Left hindlimb (tissue), 1 donor: ENCODE measurements around the gene CYSLTR2.

Experiments
- DNase-seq: peaks from one replicate; pipeline ENCODE4 v3.0.0-alpha.2; 2018

The CYSLTR2 gene

DNA sequence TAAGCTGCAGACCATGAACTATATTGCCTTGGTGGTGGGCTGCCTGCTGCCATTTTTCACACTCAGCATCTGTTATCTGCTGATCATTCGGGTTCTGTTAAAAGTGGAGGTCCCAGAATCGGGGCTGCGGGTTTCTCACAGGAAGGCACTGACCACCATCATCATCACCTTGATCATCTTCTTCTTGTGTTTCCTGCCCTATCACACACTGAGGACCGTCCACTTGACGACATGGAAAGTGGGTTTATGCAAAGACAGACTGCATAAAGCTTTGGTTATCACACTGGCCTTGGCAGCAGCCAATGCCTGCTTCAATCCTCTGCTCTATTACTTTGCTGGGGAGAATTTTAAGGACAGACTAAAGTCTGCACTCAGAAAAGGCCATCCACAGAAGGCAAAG, 53.7 kb downstream of the CYSLTR2 start:
- no peak for DNase-seq

DNA sequence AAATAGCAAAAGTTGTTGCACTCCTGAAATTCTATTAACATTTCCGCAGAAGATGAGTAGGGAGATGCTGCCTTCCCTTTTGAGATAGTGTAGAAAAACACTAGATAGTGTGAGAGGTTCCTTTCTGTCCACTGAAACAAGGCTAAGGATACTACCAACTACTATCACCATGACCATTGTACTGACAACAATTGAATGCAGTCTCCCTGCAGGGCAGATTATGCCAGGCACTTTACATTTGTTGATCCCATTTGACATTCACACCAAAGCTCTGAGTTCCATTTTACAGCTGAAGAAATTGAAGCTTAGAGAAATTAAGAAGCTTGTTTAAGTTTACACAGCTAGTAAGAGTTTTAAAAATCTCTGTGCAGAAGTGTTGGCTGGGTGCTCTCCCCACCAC, 55.0 kb downstream of the CYSLTR2 start:
- DNase-seq: no peak

DNA sequence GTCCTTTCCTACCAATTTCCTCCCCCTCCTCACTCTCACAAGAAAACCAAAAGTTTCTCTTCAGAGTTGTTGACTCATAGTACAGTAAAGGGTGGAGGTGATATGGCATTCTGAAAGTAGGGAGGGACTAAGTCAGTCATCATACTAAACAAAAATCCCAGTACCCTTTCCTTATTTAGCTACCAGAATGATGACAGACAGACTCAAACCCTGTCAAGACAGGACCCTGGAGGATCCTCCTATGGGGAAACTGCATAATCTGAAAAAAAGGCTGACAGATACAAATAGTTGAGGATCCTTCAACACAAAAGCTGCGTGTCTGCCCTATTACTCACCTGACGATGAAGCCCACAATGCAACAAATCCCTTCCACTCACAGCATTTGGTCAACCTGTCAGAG, 55.5 kb downstream of the CYSLTR2 start:
- DNase-seq: no peak

DNA sequence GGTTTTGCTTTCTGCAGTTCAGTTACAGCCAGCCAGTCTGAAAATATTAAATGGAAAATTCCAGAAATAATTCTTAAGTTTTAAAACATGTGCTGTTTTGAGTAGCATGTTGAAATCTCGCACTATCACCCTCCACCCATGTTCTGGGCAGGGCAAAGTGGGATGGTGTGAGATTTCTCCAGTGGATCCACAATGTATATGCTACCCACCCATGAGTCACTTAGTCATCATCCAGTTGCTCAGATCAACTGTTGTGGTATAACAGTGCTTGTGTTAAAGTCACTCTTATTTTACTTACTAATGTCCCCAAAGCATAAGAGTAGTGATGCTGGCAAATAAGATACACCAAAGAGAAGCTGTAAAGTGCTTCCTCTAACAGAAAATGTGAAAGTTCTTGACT, 56.4 kb downstream of the CYSLTR2 start:
- DNase-seq: no peak

DNA sequence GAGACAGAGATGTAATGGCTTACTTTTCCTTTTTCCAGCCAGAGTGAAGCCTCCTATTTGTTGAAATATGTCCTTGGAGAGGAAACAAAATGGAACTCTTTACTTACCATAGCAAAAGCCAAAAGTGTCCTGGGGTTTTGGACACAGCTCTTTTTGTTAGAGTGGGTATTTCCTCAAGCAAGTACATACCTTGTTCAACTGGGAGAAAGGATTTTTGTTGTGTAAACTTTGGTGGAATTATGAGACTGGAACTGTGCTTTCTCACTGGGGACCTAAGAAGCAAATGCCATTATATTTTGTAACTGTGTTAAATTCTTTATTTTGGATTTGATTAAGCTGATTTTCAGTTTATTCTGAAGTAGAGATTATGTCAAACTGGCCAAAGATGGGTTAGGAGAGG, 58.4 kb downstream of the CYSLTR2 start:
- DNase-seq: no peak

DNA sequence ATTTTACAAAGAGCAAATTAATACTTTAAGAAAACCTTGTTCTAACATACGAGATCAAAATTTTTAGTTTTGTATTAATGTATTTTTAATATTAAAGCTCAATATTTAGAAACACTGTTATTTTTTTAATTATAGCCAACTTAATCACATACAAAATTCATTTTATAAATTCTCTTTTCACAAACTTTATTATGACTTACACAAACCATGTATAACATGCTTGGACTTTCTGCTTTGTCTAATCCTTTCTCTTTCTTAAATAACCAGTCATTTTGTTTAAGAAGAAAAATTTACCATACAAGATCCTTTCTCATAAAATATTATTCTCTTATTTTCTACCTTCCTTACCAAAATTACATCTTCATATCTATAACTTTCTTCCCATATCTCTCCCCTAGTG, 62.2 kb downstream of the CYSLTR2 start:
- no peak for DNase-seq

DNA sequence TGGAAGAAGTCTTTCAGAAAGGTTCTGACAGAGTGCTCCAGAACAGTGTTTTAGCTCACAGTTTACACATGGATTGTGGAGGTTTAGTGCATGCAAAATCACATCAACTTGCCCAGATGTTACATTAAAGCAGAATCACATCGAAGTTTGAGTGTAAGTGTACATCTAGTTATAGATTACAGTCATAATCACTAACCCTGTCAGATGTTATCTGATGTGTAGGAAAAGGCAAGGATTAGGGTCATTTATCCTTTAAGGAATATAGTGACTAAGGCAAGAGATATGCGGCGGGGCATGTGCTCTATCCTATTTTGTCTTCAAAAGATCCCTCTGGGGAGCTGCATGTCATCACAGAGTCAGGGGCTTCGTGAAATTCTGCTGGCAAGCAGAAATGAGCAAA, 66.9 kb downstream of the CYSLTR2 start:
- no peak for DNase-seq

DNA sequence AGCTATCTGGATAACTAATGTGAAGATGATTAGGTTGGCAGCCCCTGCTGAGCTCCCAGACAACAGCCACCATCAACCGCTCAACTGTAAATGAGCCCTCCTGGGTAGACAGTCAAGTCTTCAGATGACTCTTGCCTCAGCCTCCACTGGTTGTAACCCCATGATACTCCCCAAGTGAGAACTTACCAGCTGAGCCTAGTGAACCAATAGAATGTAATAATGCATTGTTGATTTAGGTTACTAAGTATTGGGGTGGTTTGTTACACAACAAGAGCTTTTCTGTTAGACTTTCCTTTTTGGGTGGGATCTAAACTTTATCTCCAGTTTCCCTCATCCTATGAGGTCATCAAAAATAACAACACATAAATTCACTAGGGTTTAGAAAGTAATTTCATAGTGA, 69.4 kb downstream of the CYSLTR2 start:
- DNase-seq: no peak

DNA sequence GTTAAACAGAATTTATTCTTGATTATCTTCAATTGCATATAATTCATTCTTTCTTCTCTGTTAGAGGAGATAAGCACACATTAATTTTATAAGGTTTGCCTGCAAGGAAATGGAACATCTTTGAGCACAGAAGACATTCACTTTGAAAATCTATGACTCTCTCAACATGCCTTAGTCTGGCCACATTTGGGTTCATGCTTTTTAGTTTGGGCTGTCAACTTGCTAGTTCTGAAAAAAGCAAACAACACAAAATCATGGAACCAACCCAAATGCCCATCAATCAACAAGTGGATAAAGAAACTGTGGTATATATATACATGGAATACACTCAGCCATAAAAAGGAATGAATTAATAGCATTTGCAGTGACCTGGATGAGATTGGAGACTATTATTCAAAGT, 71.5 kb downstream of the CYSLTR2 start:
- no peak for DNase-seq

DNA sequence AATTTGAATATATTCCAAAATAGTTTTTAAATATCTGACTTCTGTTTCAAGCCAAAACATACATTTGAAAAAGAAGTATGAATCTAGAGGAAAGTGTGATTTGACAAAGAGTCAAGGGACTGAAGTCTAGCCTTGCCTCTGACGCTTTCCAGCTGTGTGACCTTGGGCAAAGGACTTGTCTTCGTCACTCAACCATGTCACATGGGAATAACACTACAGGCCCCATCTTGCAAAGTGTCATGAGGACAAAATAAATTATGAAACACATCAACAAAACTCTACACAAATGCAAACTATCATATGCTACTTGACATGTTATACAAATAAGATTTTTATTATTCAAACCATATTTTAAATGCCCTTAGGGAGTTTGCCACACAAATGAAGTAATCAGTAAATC, 73.0 kb downstream of the CYSLTR2 start:
- DNase-seq: no peak

DNA sequence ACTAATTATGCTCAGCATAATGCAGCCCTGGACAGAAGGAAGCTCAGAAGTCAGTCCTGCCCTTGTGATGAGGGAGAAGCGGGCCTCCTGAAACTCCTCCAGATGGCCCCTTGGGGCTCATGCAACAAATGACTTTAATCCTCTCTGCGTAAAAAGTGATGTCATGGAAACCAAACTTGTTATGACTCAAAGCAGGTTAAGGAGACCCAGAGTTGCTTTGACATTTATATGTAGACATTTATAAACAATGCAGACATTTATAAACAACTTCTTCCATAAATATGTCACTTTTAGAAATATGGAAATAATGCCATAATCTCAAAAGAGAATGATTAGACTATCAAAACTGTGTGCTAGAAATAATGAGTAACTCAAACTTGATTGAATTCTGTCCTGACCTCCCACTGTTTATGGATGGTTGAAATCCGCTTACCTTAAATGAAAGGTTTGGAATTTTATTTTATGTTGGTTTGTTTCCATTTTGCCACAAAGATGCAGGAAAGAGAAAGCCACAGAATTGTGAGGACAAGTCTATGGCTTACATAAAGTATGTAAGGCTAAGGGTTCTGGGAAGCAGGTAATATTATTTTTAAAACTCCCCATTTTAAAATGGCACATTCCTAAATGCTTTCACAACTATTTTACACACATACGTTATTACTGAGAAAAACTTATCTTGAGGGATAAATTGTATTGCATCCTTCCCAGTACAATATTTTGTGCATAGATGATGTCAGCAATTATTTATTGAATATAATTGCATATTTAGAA, 73.7 kb downstream of the CYSLTR2 start:
- DNase-seq: no peak

DNA sequence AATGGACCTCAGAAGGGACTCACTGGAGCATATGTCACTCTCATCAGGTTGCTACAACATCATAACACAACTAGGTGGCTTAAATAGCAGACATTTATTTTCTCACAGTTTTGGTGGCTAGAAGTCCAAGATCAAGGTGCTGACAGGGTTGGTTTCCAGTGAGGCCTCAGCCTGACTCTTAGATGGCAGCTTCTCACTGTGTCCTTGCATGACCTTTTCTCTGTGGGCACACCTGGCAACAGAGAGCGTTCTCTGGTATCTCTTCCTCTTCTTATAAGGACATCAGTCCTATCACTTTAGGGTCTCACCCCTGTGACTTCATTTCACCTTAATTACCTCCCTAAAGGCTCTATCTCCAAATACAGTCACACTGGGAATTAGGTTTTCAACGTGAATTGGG, 74.5 kb downstream of the CYSLTR2 start:
- DNase-seq: no peak

DNA sequence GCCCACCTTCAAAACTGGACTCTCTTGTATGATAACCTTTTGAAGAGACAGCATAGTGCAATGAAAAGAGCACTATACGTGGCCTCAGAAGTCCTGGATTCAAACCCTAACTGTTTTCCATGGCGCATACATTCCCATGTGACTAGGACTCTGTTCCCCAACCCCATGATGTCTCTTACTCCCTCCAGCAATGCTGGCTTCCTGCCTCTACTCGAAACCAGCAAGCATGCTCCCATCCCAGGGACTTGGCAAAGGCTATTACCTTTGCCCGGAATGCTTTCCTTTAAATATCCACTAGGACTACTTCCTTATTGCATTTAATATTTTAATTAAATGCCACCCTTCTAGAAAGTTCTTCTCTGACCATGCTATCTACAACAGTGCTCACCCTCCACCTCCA, 75.1 kb downstream of the CYSLTR2 start:
- no peak for DNase-seq

DNA sequence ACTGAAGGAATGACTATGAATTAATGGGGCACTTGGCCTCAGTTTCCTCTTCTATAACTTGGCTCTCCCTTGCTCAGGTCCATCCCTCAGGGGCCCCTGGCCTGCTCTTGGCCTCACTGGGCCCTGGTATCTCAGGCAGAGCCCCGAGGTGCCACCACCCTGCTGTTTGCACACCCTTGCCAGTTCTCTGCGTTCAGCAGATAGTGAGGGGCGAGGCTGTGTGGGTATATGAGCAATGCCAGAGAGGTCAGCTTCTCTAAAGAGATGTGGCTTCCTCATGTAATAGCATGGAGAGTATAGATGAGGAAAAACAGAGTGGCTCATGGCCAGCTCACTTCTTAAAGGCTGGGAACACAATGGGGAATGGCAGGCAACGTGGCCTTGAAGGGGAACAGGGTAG, 76.1 kb downstream of the CYSLTR2 start:
- no peak for DNase-seq

DNA sequence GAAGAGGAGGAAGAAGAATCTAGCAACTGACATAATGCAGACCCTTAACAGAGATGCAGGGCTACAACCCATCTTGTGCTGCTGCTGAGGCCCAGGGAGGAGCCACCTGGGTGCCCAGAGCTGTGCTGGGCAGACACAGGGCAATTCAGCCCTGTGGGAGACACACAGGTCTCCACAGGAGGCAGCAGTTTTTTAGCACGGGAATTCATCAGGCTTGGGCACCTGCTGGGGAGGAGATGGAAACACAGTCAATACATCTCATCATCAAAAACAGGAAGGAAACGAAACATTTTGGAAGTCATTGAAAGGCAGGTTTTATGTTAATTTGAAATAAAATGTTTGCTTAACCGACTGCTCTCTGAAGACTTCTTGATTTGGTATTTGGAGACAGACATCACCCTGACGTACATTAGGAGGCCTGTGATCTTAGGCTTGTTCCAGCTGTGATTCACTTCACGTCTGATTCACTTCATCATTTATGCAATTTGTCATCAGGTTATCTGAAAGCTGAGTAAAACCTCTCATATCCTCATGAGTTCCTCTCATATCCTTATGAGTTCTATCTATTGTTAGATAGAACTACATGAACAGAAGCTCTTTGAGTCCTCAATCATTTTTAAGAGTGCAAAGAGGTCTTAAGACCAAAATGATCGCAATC, 77.4 kb downstream of the CYSLTR2 start:
- DNase-seq: no peak

DNA sequence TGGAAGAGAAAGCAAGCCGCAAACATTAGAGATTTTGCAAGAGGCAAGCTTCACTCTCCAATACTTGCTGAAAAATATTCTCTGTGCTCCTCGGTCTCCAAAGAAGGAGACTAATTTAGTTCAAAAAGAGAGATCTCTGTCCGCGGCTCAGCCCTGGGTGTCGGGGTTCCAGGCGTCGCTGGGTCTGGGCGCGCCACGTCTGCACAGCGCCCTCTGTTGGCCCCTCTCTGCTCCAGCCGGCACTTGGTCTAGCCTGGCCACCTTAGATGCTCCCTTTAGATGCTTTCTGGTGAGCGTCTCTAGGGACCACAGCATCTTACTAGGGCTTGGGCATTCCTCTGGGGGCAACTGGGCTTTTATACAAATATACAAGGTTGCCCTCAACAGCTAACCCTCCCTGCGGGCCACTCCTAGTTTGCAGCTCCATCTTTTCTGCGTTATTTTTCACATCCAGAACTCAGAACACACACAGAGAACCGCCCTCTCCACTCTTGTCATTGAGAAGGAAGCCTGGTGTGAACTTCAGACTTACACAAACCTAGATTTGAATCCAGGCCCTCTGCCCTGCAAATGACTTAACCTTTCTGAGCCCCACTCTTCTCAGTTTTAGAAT, 78.3 kb downstream of the CYSLTR2 start:
- peak; percentile 38 for DNase-seq

DNA sequence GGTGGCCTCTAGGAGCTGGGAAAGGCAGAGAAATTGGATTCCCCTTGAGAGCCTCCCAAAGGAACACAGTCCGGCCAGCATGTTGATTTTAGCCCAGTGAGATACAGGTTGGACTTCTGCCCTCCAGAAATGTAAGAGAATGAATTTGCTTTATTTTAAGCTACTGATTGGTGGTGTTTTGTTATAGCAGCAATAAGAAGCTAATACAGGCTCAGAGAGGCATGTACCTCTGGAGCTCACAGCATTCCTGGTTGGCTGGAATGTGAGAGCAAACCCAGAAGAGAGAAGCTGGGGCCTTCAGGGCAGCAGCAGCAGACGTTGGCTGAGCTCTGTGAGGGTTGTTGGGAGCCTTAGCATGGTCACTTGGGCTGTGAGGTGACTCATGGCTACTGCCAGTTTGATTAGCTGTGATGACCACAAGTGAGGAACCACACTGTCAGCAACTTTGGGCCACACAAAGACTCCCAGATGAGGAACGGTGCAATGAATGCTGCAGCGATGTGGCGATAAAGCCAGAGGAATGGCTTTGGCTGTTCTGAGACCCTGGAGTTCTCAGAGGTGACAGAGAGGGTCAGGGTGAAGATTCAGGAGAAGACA, 80.1 kb downstream of the CYSLTR2 start:
- no peak for DNase-seq

DNA sequence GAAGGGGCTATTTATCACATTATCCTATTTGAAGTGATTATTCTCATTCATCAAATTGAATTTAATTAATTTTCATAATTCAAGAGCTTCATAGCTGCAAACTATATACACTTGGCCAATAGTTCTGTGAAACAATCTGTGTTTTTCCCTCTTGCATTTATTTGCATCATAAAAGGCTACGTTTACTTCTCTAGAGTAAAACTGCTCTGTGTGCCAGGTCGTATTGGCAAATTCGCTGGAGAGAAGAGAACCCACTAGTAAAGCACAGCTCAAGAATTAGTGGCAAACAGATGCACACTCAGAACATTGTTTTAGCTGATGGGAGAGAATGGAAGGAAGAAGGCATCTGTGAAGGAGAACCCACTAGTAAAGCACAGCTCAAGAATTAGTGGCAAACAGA, 81.8 kb downstream of the CYSLTR2 start:
- DNase-seq: no peak

DNA sequence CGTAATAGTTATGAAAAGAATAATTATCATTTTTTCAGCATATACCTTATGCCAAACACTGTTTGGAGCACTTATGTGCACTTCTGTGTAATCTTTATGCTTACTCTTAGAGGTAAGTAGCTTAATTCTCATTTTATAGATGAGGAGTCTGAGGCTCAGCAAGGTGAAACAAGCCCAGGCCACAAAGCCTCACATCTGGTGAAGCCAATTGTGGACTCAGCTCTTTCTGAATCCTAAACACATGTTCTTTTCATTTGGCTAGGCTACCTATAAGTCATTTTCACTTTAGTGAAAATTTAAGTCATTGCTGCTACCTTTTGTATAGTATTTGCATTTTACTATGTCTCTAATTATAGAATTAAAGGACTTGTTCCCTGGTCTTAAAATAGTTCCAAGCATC, 84.0 kb downstream of the CYSLTR2 start:
- no peak for DNase-seq

DNA sequence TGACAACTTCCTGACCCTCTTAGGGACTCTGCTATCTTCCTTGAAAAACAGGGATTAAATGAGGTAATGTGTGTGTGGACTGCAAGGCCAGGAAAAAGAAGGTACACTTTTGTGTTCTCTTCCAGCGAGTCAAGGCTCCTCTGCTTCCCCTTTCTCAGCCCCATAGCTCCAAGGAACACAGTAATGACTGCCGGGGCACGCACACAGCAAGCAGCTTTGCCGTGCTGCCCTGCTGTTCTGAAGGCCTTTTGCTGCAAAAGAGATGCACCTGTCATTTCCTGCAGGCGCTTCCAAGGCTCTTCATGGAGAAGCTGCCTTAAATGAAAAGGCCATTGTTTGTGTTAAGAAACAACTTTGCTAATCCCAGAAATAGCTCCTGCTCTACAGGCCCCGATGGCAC, 84.6 kb downstream of the CYSLTR2 start:
- no peak for DNase-seq

DNA sequence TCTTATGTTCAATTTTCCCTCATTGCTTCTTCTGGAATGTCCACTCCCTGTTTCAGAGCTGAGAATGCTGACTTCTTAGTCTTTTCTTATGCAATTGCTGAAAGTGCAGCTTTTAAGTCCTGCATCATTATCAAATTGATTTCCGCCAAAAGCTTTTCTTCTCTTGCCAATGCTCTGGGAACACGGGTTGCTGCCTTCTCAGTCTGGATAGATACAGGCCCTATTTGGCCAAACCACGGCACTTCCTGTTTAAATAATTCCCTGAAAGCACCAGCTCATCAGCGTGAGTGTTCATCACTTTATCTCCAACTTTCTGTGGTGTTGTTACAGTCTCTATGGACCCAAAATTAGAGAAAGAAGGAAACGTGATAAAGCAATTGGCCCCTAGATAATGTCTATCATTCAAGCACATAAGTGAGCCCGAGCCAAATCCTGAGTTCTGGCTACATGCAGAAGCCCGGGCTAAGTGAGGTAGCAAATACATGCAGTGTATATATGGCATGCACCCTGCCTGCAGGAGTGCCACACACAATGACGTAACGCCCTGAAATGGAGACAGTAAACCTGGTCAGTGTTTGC, 85.7 kb downstream of the CYSLTR2 start:
- DNase-seq: no peak

DNA sequence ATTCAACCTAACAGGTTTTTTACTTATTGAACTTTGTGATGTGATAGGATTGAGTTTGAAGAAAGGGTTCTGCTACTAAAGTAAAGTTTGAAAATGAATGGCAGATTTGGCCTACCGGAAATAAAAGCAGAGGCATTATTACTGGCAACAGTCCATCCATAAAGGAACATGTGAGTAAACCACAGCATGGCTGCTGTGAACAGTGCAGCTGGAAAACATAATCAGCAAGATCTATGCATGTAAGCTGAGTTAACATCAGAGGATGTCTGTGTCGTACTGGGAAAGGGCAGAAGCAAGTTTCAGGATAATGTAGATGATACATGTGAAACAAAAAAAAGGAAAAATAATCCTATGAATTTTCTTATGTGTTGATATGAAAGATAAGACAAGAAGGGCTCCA, 87.6 kb downstream of the CYSLTR2 start:
- DNase-seq: no peak

DNA sequence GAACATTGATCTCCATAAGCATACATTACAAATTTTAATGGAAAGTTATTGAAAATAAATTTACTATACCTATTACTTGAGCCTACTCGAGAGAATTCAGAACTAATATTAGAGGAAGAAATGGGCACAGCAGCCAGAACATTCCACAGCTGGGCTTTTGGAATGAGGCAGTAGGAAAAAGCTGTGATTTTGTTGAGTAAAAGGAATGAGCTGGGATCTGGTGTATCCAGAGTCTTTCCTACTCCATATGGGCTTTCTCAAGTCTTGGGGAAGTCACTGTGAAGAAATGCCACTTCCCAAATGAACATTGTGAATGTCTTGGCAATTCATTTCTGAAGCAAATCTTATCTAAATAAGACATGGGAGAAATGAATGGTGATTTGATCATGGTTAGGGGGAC, 93.1 kb downstream of the CYSLTR2 start:
- no peak for DNase-seq

DNA sequence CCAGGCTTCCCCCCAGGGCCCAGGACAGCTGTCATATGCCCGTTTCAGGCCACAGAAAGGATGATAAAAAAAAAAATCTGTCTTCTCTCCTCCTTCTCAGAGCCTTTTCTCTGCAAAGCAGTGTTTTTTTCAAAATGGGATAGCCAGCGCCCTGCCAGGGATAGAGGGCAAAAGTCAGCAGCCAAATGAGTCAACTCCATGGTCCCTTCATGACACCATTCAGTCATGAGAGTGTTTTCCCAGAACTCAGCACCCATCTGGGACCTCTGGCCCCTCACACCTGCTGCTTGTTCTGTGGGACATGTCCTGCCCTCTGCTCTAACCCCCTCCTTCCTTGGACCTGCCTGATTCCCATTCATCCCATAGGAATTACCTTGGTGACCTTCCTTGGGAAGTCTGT, 95.0 kb downstream of the CYSLTR2 start:
- DNase-seq: no peak
